ENCODE data around the gene EML4.

DNA sequence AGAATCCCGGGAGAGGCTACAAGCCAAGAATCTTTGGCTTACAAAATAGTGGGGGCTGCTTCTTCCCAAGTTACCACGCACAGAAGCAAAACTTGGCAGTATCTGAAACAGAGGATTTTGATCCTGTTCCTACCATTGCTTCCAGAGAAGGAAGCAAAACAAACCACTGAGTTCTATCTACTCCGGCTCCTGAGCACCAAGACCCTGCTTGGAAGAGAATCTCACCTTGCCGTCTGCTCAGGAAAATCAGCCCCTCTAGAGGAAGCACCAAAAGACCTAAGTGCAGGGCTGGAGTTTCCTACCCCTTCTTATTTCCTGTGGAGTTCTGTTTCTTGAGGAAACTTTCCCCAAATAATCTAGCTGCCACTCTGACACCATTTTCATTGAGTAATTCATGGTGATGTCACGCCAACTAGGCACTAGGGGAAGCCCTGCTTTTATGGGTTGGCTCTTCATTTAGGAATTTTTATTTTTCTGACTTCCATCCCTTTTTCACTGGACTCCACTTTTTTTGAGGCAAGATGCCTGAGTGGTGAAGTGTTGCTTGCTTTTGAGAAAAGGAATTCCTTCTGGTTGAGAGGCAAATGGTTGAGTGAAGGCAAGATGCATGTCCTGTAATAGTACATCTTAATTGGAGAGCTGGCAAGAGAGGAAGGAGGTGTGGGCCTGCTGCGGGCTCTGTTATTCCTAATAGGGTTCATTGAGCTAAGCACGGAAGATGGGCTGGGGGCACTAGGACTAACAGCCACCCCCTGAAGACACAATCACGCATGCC, 36.8 kb upstream of the EML4 start:
- TF ChIP-seq SMC3 (IDR thresholded peaks at IDR 0.05; ENCODE audit: low read depth, low read length) (no peak; the same call in 1 of the 2 replicates), POLR2AphosphoS5 (IDR thresholded peaks at IDR 0.05; ENCODE audit: low read depth, low read length) (no peak), NRF1 (IDR thresholded peaks at IDR 0.05; ENCODE audit: low read depth, low read length) (no peak)

Data from SK-N-SH (cell line).